Left lung (tissue), 10 donors: ENCODE measurements around the gene WDR59. TPM values are rescaled to one million over a fixed set of nuclear protein-coding genes. Genes with fewer than 3 reads are reported as not detected.

Source experiments
- ATAC-seq: fragments of 200-7000 bp; cut with Tn5 transposase; one replicate; pipeline ENCODE4 v1.9.1; 2020; ENCODE audit warnings: moderate library complexity
- DNase-seq, 4 donors: peaks; one replicate each; pipeline ENCODE4 v3.0.0-alpha.2; 2013 to 2020
- H3K27ac ChIP-seq, 2 donors: fragments of 200-600 bp; sonication (generic) in 1 of 2; one replicate each; pipeline versions ENCODE4 v1.5.0 to v1.8.0; 2020 to 2021
- H3K27me3 ChIP-seq, 2 donors: fragments of 200-600 bp; sonication (generic) in 1 of 2; one replicate each; pipeline versions ENCODE4 v1.5.0 to v1.8.0; 2020 to 2021
- H3K36me3 ChIP-seq, 2 donors: fragments of 200-600 bp; sonication (generic) in 1 of 2; one replicate each; pipeline versions ENCODE4 v1.5.0 to v1.8.0; 2020 to 2021
- H3K4me1 ChIP-seq, 2 donors: fragments of 200-600 bp; one replicate each; pipeline ENCODE4 v1.8.0; 2021
- H3K4me3 ChIP-seq, 2 donors: fragments of 200-600 bp; sonication (generic) in 1 of 2; one replicate each; pipeline versions ENCODE4 v1.5.0 to v1.8.0; 2020 to 2021; ENCODE audit warnings: mild to moderate bottlenecking in 1 of 2
- H3K9me3 ChIP-seq, 2 donors: fragments of 200-600 bp; sonication (generic) in 1 of 2; one replicate each; pipeline versions ENCODE4 v1.5.0 to v1.8.0; 2020 to 2021
- CTCF ChIP-seq, 2 donors: fragments of 200-600 bp; sonication (generic) in 1 of 2; IDR thresholded peaks; one replicate each; pipeline versions ENCODE4 v1.5.0 to v1.8.0; 2021; ENCODE audit warnings: antibody characterized with exemption in 2 of 2
- intact Hi-C, 2 donors: fragments of 100-400 bp; cut with DNase I; formaldehyde crosslinking; loops; one replicate each; pipeline versions ENCODE4 v1.11.2 to v1.14.2; 2022
- polyA plus RNA-seq, 6 donors: library from polyadenylated mRNA; unstranded; fragments of 120-200 nt; gene quantifications; one replicate each; pipeline ENCODE4 v1.2.1, GENCODE V29; 2013; ENCODE audit not compliant: insufficient read length in 6 of 6
- total RNA-seq, 2 donors: library from RNA; stranded (reverse); fragmentation: NEBNext Ultra II Directional; extraction: Animal tissue kit (Norgen Biotek cat#: 25700); gene quantifications; one replicate each; pipeline ENCODE4 v1.2.1, GENCODE V29; 2021
- donor health status: DM: no; HTN: yes; CAD: no.
- donor health status: DM: no; HTN: no; CAD: no.

Gene WDR59
- total and polyA plus RNA-seq, 8 donors = 46.9 to 113 (median 97.6) TPM

GRCh38 chr16:74868035-74868434 is 116.9 kb downstream of the WDR59 start:
- H3K27me3 ChIP-seq = no peaks in the 10 kb centered on the region
- peaks cover 0 to 5% of the 10 kb centered on the region in 2 donors for H3K4me1 ChIP-seq
- no peak for TF ChIP-seq CTCF (IDR thresholded peaks at IDR 0.05)
- intact Hi-C loops = no loop called here
- H3K27ac ChIP-seq = peak overlapping the region; percentile 27 to 67
- no peak overlapping the region for H3K4me3 ChIP-seq
- DNase-seq = no peak
- H3K36me3 ChIP-seq = peaks cover 0 to 6% of the 10 kb centered on the region in 2 donors
- ATAC-seq = no peak
- H3K9me3 ChIP-seq = no peaks in the 10 kb centered on the region

DNA sequence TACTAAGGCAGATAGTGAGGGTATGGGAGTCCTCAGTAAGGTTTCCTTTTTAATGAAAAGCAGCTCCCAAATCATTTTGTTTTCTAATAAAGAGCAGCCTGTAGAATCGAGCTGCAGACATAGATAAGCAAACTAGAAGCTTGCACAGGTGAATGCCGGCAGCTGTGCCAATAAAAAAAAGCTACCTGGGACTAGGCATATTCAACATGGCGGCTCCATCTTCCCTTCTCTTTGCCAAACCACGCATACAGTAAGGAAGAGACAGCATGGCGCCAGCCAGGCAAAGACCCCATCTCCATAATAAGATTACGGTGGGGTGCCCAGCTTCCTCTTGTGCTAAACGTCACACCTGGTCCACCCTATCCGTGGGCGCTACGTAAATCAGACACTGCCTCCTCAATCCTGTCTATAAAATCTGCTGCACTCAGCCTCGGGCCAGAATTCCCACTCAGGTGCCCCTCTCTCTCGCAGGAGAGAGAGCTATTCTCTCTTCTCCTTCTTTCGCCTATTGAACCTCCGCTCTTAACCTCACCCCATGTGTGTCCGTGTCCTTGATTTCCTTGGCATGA is 117.6 kb downstream of the WDR59 start:
- no peak overlapping the region for H3K4me3 ChIP-seq
- H3K9me3 ChIP-seq = no peaks in the 10 kb centered on the region
- intact Hi-C loops = no loop called here
- peaks cover 0 to 5% of the 10 kb centered on the region in 2 donors for H3K4me1 ChIP-seq
- ATAC-seq = no peak
- no peak for TF ChIP-seq CTCF (IDR thresholded peaks at IDR 0.05)
- H3K36me3 ChIP-seq = peaks cover 0 to 6% of the 10 kb centered on the region in 2 donors
- no peaks in the 10 kb centered on the region for H3K27me3 ChIP-seq
- no peak overlapping the region for H3K27ac ChIP-seq
- DNase-seq = no peak

DNA sequence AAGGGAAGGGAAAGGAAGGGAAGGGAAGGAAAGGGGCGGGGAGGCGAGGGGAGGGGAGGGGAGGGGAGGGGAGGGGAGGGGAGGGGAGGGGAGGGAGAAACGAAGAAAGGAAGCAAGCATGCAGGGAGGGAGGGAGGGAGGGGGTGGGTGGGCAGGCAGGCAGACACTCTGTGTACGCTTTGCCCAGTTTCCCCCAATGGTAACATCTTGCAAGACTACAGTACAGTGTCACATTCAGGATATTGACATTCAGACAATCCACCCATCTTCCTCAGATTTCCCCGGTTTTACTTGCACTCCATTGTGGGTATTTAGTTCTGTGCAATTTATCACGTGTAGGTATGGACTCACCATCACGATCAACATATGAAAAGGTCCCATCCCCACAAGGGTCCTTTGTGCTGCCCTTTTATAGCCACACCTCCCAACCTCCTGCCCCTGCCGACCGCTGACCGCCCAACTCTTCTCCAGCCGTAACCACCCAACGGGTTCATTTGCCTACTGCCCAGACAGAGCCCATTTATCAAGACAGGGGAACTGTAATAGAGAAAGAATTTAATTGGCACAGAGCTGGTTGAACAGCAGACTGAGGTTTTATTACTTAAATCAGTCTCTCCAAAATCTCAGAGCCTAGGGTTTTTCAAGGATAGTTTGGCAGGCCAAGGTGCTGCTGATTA is 118.9 kb downstream of the WDR59 start:
- Histone ChIP-seq H3K9me3 (no peaks in the 10 kb centered on the region), H3K36me3 (no peaks in the 10 kb centered on the region), H3K27ac (no peak overlapping the region), H3K27me3 (no peaks in the 10 kb centered on the region), H3K4me3 (no peak overlapping the region), H3K4me1 (peaks cover 0 to 5% of the 10 kb centered on the region in 2 donors)
- intact Hi-C loops = no loop called here
- no peak for DNase-seq
- no peak for TF ChIP-seq CTCF (IDR thresholded peaks at IDR 0.05)
- peak; percentile 30 for ATAC-seq

DNA sequence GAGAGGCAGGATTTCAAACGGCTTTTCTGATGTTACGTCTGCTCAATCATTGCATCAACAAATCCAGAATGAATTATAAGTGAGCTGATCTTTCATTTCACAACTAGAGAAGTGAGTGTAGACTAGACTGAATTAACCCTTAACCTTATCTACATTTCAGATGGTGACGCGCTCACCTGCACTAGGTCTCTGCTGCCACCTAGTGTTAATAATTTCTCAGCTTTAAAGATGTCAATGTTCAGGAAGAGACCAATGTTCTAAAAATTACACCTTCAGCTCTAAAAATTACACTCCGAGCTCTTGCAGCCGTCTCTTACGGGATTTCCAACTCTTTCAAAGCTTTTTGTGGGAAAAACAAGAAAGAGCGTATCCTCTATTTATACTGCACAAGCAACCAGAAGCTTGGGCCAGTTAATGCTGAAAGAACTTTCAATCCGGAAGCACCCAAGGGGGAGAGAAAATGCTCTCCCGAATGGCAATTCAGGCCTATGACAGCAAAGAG is 122.1 kb downstream of the WDR59 start:
- peak; percentile 65 for TF ChIP-seq CTCF (IDR thresholded peaks at IDR 0.05)
- intact Hi-C loops = no loop called here
- ATAC-seq = peak; percentile 89

GRCh38 chr16:74852500-74852875 is 132.4 kb downstream of the WDR59 start:
- DNase-seq (no peak), ATAC-seq (no peak)
- H3K4me1 ChIP-seq = no peaks in the 10 kb centered on the region
- TF ChIP-seq CTCF (IDR thresholded peaks at IDR 0.05) = no peak
- H3K36me3 ChIP-seq = no peaks in the 10 kb centered on the region
- no peak overlapping the region for H3K4me3 ChIP-seq
- intact Hi-C loops = no loop called here
- H3K27ac ChIP-seq = no peak overlapping the region
- no peaks in the 10 kb centered on the region for H3K9me3 ChIP-seq
- H3K27me3 ChIP-seq = no peaks in the 10 kb centered on the region

More for the DNA sequence above, 122.1 kb downstream of the WDR59 start:
- Histone ChIP-seq H3K36me3 (no peaks in the 10 kb centered on the region), H3K27me3 (no peaks in the 10 kb centered on the region), H3K27ac (no peak overlapping the region), H3K4me3 (no peak overlapping the region), H3K4me1 (peaks cover 0 to under 1% of the 10 kb centered on the region in 2 donors), H3K9me3 (no peaks in the 10 kb centered on the region)
- peak in 2 of 4 donors; percentile 28 to 55 for DNase-seq
